ENCODE data around the gene EPN2. TPM values are rescaled to one million over a fixed set of nuclear protein-coding genes. Genes with fewer than 3 reads are reported as not detected.

Gene EPN2
- total RNA-seq, 2 experiments from 2014 or later, result 3.2 to 4.6 TPM

GRCh38 chr17:19316761-19317358 lies 79.7 kb downstream of the EPN2 start:
- POLR2A ChIA-PET, result no interaction called here
- ATAC-seq (no peak), DNase-seq (no peak)
- no peak for TF ChIP-seq CTCF (IDR thresholded peaks at IDR 0.05)
- Mint-ChIP-seq H3K27me3 (peaks cover 10% of the 10 kb centered on the region), H3K4me1 (ENCODE audit: low read depth) (no peaks in the 10 kb centered on the region), H3K27ac (no peak overlapping the region), H3K36me3 (ENCODE audit: low read depth) (no peaks in the 10 kb centered on the region), H3K4me3 (no peak overlapping the region), H3K9me3 (no peaks in the 10 kb centered on the region)
- CTCF ChIA-PET, result interaction anchor here (1.1 kb wide), 1 partner anchor 21 kb away, joined by 5 read pairs; no protein-coding TSS in a partner anchor
- intact Hi-C loops (cut with micrococcal nuclease), result no loop called here

- no peaks in the 10 kb centered on the region for H3K4me1 Mint-ChIP-seq (ENCODE audit: low read depth)
- TF ChIP-seq CTCF (IDR thresholded peaks at IDR 0.05), result no peak
- DNase-seq (no peak), ATAC-seq (no peak)
- intact Hi-C loops (cut with micrococcal nuclease), result no loop called here
- ChIA-PET CTCF (no interaction called here), POLR2A (interaction anchor here (0.9 kb wide), 1 partner anchor 19 kb away, joined by 3 read pairs; no protein-coding TSS in a partner anchor)
- peaks cover 10% of the 10 kb centered on the region for H3K27me3 Mint-ChIP-seq
- no peak overlapping the region for H3K4me3 Mint-ChIP-seq
- H3K9me3 Mint-ChIP-seq, result no peaks in the 10 kb centered on the region
- H3K27ac Mint-ChIP-seq, result no peak overlapping the region
- H3K36me3 Mint-ChIP-seq (ENCODE audit: low read depth), result no peaks in the 10 kb centered on the region
Observed at GRCh38 chr17:19317359-19318095, 80.4 kb downstream of the EPN2 start.

GRCh38 chr17:19318611-19319010 lies 81.4 kb downstream of the EPN2 start:
- no peaks in the 10 kb centered on the region for H3K36me3 Mint-ChIP-seq (ENCODE audit: low read depth)
- DNase-seq (no peak), ATAC-seq (no peak)
- intact Hi-C loops (cut with micrococcal nuclease), result no loop called here
- no peak overlapping the region for H3K27ac Mint-ChIP-seq
- TF ChIP-seq CTCF (IDR thresholded peaks at IDR 0.05), result no peak
- no peak overlapping the region for H3K4me3 Mint-ChIP-seq
- ChIA-PET CTCF (no interaction called here), POLR2A (interaction anchor here (0.9 kb wide), 1 partner anchor 20 kb away, joined by 3 read pairs; no protein-coding TSS in a partner anchor)
- H3K27me3 Mint-ChIP-seq, result peaks cover 10% of the 10 kb centered on the region
- H3K9me3 Mint-ChIP-seq, result no peaks in the 10 kb centered on the region
- no peaks in the 10 kb centered on the region for H3K4me1 Mint-ChIP-seq (ENCODE audit: low read depth)

GRCh38 chr17:19319771-19320505 lies 82.8 kb downstream of the EPN2 start:
- Mint-ChIP-seq H3K9me3 (no peaks in the 10 kb centered on the region), H3K27me3 (peaks cover 8% of the 10 kb centered on the region), H3K36me3 (ENCODE audit: low read depth) (peaks cover 2% of the 10 kb centered on the region), H3K4me1 (ENCODE audit: low read depth) (no peaks in the 10 kb centered on the region), H3K27ac (no peak overlapping the region), H3K4me3 (no peak overlapping the region)
- ATAC-seq, result no peak
- ChIA-PET POLR2A (no interaction called here), CTCF (interaction anchor here (2.8 kb wide), 1 partner anchor 13 kb away, joined by 11 read pairs; no protein-coding TSS in a partner anchor)
- no peak for DNase-seq
- intact Hi-C loops (cut with micrococcal nuclease), result no loop called here
- no peak for TF ChIP-seq CTCF (IDR thresholded peaks at IDR 0.05)

Measured in activated CD8-positive, alpha-beta T cell treated with anti-CD3 and anti-CD28 coated beads for 36 hours (primary cell).